HepG2 (cell line): Measurements from ENCODE around the gene CDK15. TPM values are rescaled to one million over a fixed set of nuclear protein-coding genes. Genes with fewer than 3 reads are reported as not detected.

Experiments
- ARID5B ChIP-seq: IDR thresholded peaks from 2 replicates; pipeline ENCODE4 v1.4.0; 2020; ENCODE audit warnings: mild to moderate bottlenecking, missing genetic modification reagents
- CREB3 ChIP-seq: sonication (generic); formaldehyde crosslinking; IDR thresholded peaks from 2 replicates; pipeline ENCODE4 v1.5.0; 2020; ENCODE audit warnings: missing genetic modification reagents
- HNRNPUL1 ChIP-seq: fragments of 200-400 bp; formaldehyde crosslinking; IDR thresholded peaks from 2 replicates; pipeline ENCODE4 v1.6.1; 2017; ENCODE audit warnings: low read depth, mild to moderate bottlenecking, low read length, moderate library complexity
- IRF1 ChIP-seq: sonication (generic); formaldehyde crosslinking; IDR thresholded peaks from 2 replicates; pipeline ENCODE4 v1.4.0; 2020; ENCODE audit warnings: low read depth, mild to moderate bottlenecking, missing genetic modification reagents
- IRF2 ChIP-seq: IDR thresholded peaks from 2 replicates; pipeline ENCODE4 v1.6.1; 2018; ENCODE audit warnings: missing genetic modification reagents, missing compliant biosample characterization
- KLF12 ChIP-seq: sonication (generic); formaldehyde crosslinking; IDR thresholded peaks from 2 replicates; pipeline ENCODE4 v1.4.0; 2020; ENCODE audit warnings: missing genetic modification reagents, borderline replicate concordance
- MBD4 ChIP-seq: IDR thresholded peaks from 2 replicates; pipeline ENCODE4 v1.6.1; 2012; ENCODE audit warnings: low read length, inconsistent platforms, borderline replicate concordance
- MEF2D ChIP-seq: sonication (generic); formaldehyde crosslinking; IDR thresholded peaks from 2 replicates; pipeline ENCODE4 v1.5.1; 2020; ENCODE audit warnings: mild to moderate bottlenecking, missing genetic modification reagents
- MIXL1 ChIP-seq: IDR thresholded peaks from 2 replicates; pipeline ENCODE4 v1.6.1; 2016
- MXD4 ChIP-seq: IDR thresholded peaks from 2 replicates; pipeline ENCODE4 v1.6.1; 2016; ENCODE audit warnings: mild to moderate bottlenecking, missing biosample characterization, missing genetic modification reagents
- PHF8 ChIP-seq: sonication (generic); formaldehyde crosslinking; IDR thresholded peaks from 2 replicates; pipeline ENCODE4 v1.5.0; 2020; ENCODE audit warnings: missing genetic modification reagents
- RAD21 ChIP-seq: fragments of 450-650 bp; formaldehyde crosslinking; IDR thresholded peaks from 2 replicates; pipeline ENCODE4 v1.5.0; 2020; ENCODE audit warnings: mild to moderate bottlenecking
- RBM22 ChIP-seq: fragments of 200-400 bp; formaldehyde crosslinking; optimal IDR thresholded peaks from 2 replicates; pipeline ENCODE3; 2017; ENCODE audit warnings: mild to moderate bottlenecking, low read length, moderate library complexity
- STAG1 ChIP-seq: sonication (generic); formaldehyde crosslinking; IDR thresholded peaks from 2 replicates; pipeline ENCODE4 v1.4.0; 2020; ENCODE audit warnings: missing genetic modification reagents
- TARDBP ChIP-seq: sonication (generic); formaldehyde crosslinking; IDR thresholded peaks from 2 replicates; pipeline ENCODE4 v1.8.0; 2022; ENCODE audit warnings: mild to moderate bottlenecking, missing genetic modification reagents
- TEAD3 ChIP-seq: optimal IDR thresholded peaks from 2 replicates; pipeline ENCODE3; 2016; ENCODE audit warnings: borderline replicate concordance
- TFDP1 ChIP-seq: IDR thresholded peaks from 2 replicates; pipeline ENCODE4 v1.6.1; 2016; ENCODE audit warnings: missing compliant biosample characterization, missing genetic modification reagents, borderline replicate concordance
- THAP11 ChIP-seq: IDR thresholded peaks from 2 replicates; pipeline ENCODE4 v1.6.1; 2016; ENCODE audit warnings: missing biosample characterization, missing genetic modification reagents
- U2AF1 ChIP-seq: fragments of 200-400 bp; formaldehyde crosslinking; optimal IDR thresholded peaks from 2 replicates; pipeline ENCODE3; 2017; ENCODE audit warnings: mild to moderate bottlenecking, low read depth, low read length
- ZBTB7B ChIP-seq: sonication (generic); formaldehyde crosslinking; IDR thresholded peaks from 2 replicates; pipeline ENCODE4 v1.4.0; 2020; ENCODE audit warnings: missing genetic modification reagents
- ZMAT3 ChIP-seq: sonication (generic); formaldehyde crosslinking; conservative IDR thresholded peaks from 2 replicates; pipeline ENCODE4 v1.7.0; 2021; ENCODE audit warnings: missing genetic modification reagents
- ZMYM4 ChIP-seq: sonication (generic); formaldehyde crosslinking; IDR thresholded peaks from 2 replicates; pipeline ENCODE4 v1.8.1; 2023; ENCODE audit warnings: mild to moderate bottlenecking, missing genetic modification reagents
- ZNF3 ChIP-seq: IDR thresholded peaks from 2 replicates; pipeline ENCODE4 v1.7.0; 2017; ENCODE audit warnings: inconsistent platforms
- ZNF335 ChIP-seq: sonication (generic); formaldehyde crosslinking; IDR thresholded peaks from 2 replicates; pipeline ENCODE4 v1.4.0; 2020; ENCODE audit warnings: missing genetic modification reagents
- ZNF44 ChIP-seq: sonication (generic); formaldehyde crosslinking; IDR thresholded peaks from 2 replicates; pipeline ENCODE4 v1.5.1; 2020; ENCODE audit warnings: mild to moderate bottlenecking, missing genetic modification reagents
- ZNF530 ChIP-seq: sonication (generic); formaldehyde crosslinking; IDR thresholded peaks from 2 replicates; pipeline ENCODE4 v1.5.0; 2020; ENCODE audit warnings: low read depth, mild to moderate bottlenecking, missing genetic modification reagents
- ZNF570 ChIP-seq: sonication (generic); formaldehyde crosslinking; IDR thresholded peaks from 2 replicates; pipeline ENCODE4 v1.4.0; 2020; ENCODE audit warnings: mild to moderate bottlenecking, missing genetic modification reagents, borderline replicate concordance
- polyA plus RNA-seq, 8 experiments: library from polyadenylated mRNA; depleted of rRNA in 3 of 8; stranded (reverse) in 7 of 8; unstranded in 1 of 8; fragments of >200 nt; fragmentation: Illumina TruSeq in 4 of 8; extraction: Trizol in 4 of 8; gene quantifications; 2 replicates each; pipeline versions ENCODE4 v1.2.1 to v1.2.3, GENCODE V29; 2011 to 2016; ENCODE audit warnings: low read depth in 4 of 8, missing spikeins in 1 of 8, mixed read lengths in 1 of 8; ENCODE audit not compliant: insufficient read depth in 1 of 8
- total RNA-seq, 5 experiments: library from RNA; depleted of rRNA; stranded (reverse); fragments of >200 nt; fragmentation: Illumina TruSeq; extraction: Trizol; gene quantifications; 2 replicates each; pipeline ENCODE4 v1.2.3, GENCODE V29; 2016; ENCODE audit warnings: low read depth in 1 of 5

CDK15 gene
- total and polyA plus RNA-seq, 2 of the 13 experiments (the other 11 are each of a cell fraction or from before 2014, with no cell fraction given): not detected

GRCh38 chr2:201860636-201861066 lies 54.3 kb downstream of the CDK15 start (continued):
- TF ChIP-seq IRF1 (CRISPR knock-in tag): no peak
- peak; percentile 96 for TF ChIP-seq STAG1
- TF ChIP-seq MIXL1 (CRISPR knock-in tag): 0 out of 2 replicates have a peak, but pooled peaks have one; percentile 26
- TF ChIP-seq U2AF1: no peak
- TF ChIP-seq RAD21: peak; percentile 88
- no peak for TF ChIP-seq ZBTB7B (CRISPR knock-in tag)
- TF ChIP-seq ARID5B: no peak
- 0 out of 2 replicates have a peak, but pooled peaks have one; percentile 16 for TF ChIP-seq ZMYM4 (CRISPR knock-in tag)
- TF ChIP-seq ZNF570 (CRISPR knock-in tag): no peak
- no peak for TF ChIP-seq KLF12 (CRISPR knock-in tag)
- TF ChIP-seq RBM22: no peak
- TF ChIP-seq TEAD3 (CRISPR knock-in tag): peak; percentile 69
- TF ChIP-seq THAP11 (CRISPR knock-in tag): 0 out of 2 replicates have a peak, but pooled peaks have one; percentile 31
- peak; percentile 50; the same call in 1 of the 2 replicates for TF ChIP-seq IRF2 (CRISPR knock-in tag)
- TF ChIP-seq MBD4: no peak
- TF ChIP-seq TFDP1 (CRISPR knock-in tag): no peak
- TF ChIP-seq ZNF44 (CRISPR knock-in tag): peak; percentile 79; the same call in 1 of the 2 replicates
- TF ChIP-seq TARDBP (CRISPR knock-in tag): no peak
- TF ChIP-seq CREB3 (CRISPR knock-in tag): no peak
- no peak for TF ChIP-seq MEF2D
- TF ChIP-seq ZNF3 (CRISPR knock-in tag): no peak
- no peak for TF ChIP-seq ZNF335
- TF ChIP-seq HNRNPUL1: no peak
- TF ChIP-seq ZMAT3 (CRISPR knock-in tag): no peak
- no peak for TF ChIP-seq MXD4 (CRISPR knock-in tag)
- no peak for TF ChIP-seq PHF8 (CRISPR knock-in tag)
- TF ChIP-seq ZNF530 (CRISPR knock-in tag): no peak
